HG03196 (cell line): ENCODE results near the gene STX11.
"Not testable (repeated sequence)": the region's sequence is repeated elsewhere in the genome, so short reads cannot be mapped to it uniquely, and the experiment has no call there.

Source experiments
- ATAC-seq: cut with Tn5 transposase; IDR thresholded peaks from one replicate; pipeline ENCODE4 v1.9.1; 2021; ENCODE audit not compliant: unreplicated experiment

STX11 gene

DNA sequence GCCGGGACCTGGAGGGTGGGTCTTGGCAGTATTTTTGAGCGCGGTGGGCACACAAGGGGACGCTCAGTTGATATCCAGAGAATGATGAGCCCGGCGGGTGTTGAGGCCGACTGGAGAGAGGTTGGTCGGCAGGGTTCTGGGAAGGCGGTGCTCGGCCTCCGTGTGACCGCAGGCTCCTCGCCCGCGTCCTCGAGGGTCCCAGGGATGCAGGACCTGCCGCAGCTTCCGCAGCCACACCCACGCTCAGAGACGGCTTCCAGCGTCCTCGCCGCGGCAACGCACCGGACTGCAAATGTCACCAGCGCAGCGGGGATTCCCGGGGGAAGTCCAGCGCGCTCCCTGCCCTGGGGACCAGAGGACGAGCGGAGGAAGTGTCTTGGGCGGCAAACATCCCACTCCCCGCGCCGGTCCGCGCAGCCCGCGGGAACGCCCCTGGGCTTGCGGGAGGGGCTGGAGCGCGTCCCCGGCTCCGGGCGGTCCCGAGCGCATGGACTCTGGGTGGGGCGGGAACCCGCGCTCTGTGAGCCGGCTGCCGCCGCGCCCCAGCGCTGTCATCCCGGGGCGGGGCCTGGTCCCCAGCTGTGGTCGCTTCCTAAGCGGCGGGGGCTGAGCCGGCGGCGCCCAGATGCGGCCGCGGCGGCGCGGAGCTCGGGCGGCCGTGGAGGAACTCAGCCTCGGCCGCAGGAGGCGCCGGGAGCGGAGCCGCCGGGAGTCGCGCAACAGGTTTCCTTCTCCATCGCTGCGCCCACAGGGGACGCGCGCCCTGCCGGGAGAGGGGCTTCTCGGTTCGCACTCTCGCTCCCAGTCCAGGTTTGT is at the start of gene STX11:
STX11 (plus strand) TSS at position 624 of the 816 bp plus-strand sequence. CDS start 36,111 bp downstream, outside the sequence.
- peak; percentile 59 for ATAC-seq

GRCh38 chr6:144103026-144103563 is 47.2 kb upstream of the STX11 start:
- no peak for ATAC-seq

- ATAC-seq, result no peak
Measured at GRCh38 chr6:144104488-144104887, 45.8 kb upstream of the STX11 start.

DNA sequence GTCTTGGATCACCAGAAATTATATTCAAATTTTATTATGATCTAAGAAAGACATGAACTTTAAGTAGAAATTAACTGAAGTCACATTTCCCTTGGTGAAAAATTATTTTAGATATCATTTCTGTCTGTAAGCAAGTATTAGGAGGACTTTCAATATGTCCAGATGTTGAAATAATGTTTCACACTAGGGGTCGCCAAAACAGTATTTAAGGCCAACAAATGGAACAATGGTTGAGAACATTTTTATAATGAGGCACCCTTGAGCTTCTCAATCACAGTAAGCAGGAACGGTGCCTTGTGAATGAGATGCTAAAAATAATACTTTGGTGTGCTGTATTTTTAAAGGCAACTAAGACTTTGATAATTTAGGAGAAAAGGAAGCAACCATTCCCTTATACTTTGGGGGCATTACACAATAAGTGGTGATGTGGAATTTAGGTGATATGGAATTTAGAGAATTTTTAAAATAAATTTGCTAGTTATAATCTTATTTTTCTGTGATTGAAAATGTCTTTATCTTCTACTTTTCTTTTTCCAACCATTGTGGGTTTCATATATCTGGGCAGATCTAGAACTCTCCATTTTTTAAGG is 45.3 kb upstream of the STX11 start:
- peak; percentile 82 for ATAC-seq

DNA sequence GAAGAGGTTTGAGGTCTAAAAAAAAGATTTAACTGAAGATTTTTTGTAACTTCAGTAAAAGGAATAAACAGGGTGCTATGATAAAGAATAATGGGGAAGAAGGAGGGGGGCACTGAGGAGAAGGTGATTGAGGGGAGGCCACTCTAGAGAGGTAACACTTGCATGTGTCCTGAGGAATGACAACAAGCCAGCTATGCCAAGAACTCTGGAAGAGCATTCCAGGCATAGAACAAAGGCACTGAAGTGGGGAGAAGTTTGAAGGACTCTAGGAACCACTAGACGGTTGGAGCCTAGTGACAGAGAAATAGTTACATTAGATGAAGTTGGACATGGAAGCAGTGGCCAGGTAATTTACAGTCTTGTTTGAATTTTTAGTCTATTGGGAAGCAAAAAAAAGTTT is 44.1 kb upstream of the STX11 start:
- ATAC-seq, result no peak

- no peak for ATAC-seq
Measured at GRCh38 chr6:144110210-144110609, 40.1 kb upstream of the STX11 start.

GRCh38 chr6:144113366-144113765 is 37.0 kb upstream of the STX11 start:
- no peak for ATAC-seq

- ATAC-seq, result no peak
Measured at GRCh38 chr6:144115219-144115618, 35.1 kb upstream of the STX11 start.

GRCh38 chr6:144119376-144119775 is 30.9 kb upstream of the STX11 start:
- no peak for ATAC-seq

DNA sequence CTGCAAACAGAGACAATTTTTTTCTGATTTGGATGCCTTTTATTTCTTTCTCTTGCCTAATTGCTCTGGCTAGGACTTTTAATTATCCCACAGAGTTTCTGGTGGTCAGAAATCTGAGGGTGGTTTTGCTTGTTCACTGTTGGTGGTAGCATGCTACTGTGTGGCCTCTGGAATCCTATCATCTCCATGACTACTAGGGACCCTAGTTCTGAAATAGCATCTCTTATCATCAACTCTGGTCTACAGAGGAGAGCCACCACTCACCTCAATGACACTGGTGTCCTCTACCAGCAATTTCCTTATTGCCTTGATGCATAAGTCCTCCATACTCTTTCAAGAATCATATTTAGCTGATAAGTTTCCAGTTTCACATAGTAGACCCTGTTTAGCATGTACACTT is 27.5 kb upstream of the STX11 start:
- ATAC-seq, result no peak

- ATAC-seq, result no peak
Measured at GRCh38 chr6:144123421-144123820, 26.9 kb upstream of the STX11 start.

DNA sequence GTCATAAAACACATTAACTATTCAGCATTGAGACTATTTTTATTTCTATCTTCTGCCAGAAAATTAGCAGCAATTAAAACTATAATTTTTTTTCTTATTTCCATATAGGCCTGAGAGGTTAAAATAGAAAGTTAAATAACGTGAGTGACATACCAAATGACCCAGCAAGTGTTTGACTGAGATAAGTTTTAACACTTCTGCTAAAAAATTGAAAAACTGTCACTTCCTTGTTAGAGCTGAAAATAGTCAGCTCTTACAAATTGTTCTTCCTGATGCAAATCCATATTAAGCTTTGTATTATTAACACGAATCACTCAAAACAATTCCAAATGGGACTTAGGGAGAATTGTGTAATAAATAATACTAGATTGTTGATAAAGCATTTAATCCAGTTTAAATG is 26.5 kb upstream of the STX11 start:
- no peak for ATAC-seq

GRCh38 chr6:144127097-144127496 is 23.2 kb upstream of the STX11 start:
- no peak for ATAC-seq

GRCh38 chr6:144129469-144129868 is 20.8 kb upstream of the STX11 start:
- ATAC-seq, result no peak

DNA sequence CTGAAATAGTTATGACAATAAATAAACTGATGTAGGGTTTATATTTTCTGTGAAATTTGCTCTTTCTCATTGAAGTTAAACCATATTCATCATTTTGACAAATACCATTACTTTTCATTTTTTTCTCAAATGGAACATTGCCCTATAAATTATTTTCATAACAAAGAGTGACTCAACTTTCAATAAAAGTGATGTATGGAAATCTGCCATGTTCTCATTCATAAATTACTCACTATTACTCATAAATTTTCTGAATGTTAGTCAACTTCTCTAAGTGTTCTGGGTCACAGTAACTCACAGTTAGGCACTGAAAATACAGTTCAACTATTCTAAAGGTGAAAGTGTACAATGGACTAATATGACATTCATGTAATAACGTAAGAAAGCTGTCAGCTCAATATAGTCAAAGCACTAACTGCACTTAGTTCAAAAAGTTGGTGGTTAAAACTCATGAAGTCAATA is 19.0 kb upstream of the STX11 start:
- ATAC-seq, result no peak

DNA sequence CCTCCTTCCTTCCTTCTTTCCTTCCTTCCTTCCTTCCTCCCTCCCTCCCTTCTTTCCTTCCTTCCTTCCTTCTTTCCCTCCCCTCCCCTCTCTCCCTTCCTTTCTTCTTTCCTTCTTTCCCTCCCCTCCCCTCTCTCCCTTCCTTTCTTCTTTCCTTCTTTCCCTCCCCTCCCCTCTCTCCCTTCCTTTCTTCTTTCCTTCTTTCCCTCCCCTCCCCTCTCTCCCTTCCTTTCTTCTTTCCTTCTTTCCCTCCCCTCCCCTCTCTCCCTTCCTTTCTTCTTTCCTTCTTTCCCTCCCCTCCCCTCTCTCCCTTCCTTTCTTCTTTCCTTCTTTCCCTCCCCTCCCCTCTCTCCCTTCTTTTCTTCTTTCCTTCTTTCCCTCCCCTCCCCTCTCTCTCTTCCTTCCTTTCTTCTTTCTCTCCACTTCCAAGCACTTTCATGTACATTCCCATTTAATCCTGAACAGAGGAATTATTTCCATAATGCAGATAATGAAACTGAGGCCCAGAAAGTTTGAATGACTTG is 18.1 kb upstream of the STX11 start:
- not testable (repeated sequence) for ATAC-seq

- no peak for ATAC-seq
Measured at GRCh38 chr6:144133225-144133821, 17.0 kb upstream of the STX11 start.

DNA sequence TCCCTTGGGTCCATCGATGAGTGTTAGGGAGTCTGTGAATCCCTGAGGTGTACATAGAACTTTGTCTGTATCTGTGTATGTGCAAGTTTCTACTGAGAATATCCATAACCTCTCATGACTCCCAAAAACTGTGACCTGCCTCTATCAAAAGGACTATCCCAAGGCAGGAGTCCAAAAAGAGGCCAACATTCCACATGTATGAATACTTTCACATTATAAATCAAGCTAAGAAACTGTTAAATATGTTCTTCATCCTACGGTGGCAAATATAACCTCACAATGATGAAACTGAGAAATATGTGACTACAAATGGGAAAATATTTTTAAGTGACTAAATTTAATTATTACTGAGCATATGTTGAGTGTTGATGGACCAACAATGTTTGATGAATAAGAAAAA is 16.1 kb upstream of the STX11 start:
- ATAC-seq, result no peak

- no peak for ATAC-seq
Measured at GRCh38 chr6:144134737-144135136, 15.6 kb upstream of the STX11 start.

- no peak for ATAC-seq
Measured at GRCh38 chr6:144138542-144138941, 11.8 kb upstream of the STX11 start.

DNA sequence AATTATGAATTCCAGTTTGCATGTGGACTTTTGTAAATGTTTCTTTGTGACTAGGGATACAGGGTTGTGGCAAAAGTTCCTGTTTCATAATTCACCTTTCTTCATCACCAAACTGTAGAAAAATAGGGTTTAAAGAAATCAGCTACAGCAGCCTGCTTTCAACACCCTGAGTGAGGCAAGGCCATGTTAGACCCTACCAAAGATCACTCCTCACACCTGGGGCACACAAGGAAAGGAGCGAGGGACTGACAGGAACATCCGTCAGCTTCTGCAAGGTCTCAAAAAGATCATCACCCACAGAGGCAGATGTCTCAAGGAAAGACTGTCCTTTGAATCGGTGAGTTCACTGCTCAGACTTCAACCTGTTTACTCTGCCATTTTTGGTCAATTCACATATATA is 10.5 kb upstream of the STX11 start:
- ATAC-seq, result no peak

DNA sequence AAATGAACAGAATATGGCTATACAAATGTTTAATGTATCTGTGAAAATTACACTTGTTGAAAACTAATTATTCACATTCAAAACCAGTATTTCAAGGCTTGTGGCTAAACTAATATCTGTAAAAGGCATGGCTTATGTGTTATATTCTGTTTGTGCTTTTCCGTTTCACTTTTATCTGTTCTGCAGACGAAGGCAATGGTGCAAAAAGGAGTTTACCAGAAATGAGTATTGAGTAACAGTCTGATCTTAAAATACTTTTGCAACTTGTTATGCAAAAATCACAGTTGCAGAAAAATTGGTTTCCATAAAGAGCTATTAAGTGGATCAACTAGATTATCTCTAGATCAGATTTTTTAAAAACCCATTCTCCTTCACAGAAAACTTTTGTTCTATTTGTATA is 9.4 kb upstream of the STX11 start:
- ATAC-seq, result no peak
